ENCODE data around the gene SIRPD.
"Not testable (repeated sequence)": the region's sequence is repeated elsewhere in the genome, so short reads cannot be mapped to it uniquely, and the experiment has no call there.

Gene SIRPD

DNA sequence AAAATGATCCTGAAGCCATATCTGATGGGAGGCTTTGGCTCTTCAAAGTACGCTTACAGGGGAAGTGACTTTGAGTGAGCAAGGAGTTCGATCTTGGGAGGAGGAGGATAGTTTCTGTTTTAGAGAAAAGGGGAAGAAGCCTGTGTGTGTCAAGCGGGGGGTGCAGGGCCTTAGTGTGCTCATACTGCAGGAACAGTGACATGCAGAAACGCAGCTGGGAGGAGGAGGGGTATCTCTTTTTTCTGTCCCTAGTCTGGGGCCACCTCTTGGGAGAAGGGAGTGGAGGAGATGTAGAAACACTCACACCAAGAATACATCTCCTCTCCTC, 19.8 kb downstream of the SIRPD start:
- no peak for DNase-seq (ENCODE audit: low read depth, low spot score)

DNA sequence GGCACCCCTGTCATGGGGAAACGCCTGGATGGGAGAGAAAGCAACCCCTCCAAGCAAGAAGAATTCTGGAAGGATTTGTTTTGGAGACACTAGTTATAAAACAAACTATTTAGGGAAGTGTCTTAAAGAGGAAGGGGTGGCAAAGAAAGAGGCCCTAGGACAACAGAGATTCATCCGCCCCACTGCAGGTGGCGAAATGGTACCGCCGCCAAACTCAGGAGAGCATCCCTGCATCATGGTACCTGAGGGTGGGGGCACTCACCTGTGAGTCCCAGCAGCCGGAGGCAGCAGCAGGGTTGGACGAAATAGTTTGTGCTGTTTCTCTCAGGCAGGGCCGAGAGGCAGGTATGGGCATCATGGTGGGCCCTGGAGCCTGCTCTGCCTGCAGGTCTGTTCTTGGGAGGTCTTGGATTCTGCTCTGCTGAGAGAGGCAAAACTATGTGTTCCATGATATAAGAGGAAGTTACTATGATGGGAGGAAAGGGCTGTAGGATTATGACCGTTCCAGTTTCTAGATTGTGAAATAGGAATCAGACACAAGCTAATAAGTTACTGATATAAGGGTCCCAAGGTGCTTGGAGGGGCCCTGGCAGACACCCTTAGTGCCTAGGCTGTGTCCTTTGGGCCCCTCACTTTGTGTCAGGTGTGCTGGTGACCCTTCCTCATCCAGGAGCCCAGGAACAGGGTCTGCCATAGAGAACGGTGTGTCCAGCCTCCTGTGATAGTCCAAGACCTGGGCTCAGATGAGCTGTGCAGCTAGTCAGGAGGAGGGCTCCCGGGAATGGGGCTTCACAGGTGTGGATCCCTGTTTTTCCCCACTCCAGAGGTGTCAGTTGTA, 20.4 kb downstream of the SIRPD start:
- no peak for DNase-seq (ENCODE audit: low read depth, low spot score)

DNA sequence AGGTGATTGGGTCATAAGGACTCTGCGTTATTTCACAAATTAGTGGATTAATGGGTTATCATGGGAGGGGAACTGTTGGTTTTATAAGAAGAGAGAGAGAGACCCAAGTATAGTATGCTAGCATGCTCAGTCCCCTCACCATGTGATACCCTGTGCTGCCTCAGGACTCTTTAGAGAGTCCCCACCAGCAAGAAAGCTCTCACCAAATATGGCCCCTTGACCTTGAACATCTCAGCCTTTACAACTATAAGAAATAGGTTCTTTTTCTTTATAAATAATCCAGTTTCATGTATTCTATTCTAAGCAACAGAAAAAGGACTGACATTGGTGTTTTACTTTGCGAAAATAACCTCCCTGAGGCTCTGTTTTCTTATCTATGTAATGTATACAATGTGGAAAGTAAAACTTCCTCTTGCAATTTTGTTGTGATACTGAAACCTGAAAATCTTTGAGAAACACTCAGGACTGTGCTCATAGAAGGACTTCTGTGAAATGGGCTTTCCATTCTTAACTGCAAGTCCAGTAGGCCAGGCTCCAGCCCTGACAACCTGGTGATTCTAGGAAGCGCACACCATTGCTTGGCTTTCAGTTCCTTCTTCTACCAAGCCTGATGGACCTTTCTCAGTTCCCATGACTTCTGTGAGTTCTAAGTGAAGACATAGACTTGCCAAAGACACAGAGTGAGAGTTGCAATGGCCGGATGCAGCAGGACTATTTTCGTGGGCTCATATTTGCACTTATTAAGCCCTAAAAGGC, 21.9 kb downstream of the SIRPD start:
- no peak for DNase-seq (ENCODE audit: low read depth, low spot score)

DNA sequence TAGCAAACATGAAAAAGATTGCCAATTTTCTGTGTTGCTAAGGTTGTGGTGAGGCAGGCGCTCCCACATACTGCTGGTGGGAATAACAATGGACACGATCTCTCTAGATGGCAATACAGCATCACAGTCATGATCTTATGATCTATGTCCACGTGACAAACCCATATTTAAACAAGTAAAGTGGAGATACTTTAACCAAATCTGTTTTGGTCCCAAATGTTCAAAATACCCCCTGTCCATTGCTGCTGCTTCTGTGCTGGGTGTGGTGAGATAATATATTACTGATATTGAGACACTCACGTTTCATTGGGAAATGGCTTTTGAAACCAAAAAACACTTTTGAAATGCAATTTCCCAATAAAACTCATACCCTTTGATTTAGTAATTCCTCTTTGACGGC, 23.0 kb downstream of the SIRPD start:
- no peak for DNase-seq (ENCODE audit: low read depth, low spot score)

DNA sequence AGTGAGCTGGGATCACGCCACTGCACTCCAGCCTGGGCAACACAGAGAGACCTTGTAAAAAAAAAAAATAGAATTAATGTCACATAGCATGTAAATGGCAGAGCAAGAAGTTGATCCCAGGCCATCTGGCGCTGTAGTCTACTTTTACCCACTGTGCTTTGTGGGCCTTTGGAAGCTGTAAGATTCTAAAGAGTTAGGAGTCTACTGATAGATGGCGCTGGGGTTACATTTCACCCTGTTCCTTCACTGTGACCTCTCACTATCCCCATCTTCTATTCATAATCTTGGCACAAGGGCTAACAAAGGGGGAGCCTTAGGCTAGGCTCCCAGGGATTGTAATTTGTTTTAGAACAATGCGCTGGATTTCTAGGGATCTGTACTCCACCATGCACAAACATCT, 24.4 kb downstream of the SIRPD start:
- DNase-seq (ENCODE audit: low read depth, low spot score): no peak

DNA sequence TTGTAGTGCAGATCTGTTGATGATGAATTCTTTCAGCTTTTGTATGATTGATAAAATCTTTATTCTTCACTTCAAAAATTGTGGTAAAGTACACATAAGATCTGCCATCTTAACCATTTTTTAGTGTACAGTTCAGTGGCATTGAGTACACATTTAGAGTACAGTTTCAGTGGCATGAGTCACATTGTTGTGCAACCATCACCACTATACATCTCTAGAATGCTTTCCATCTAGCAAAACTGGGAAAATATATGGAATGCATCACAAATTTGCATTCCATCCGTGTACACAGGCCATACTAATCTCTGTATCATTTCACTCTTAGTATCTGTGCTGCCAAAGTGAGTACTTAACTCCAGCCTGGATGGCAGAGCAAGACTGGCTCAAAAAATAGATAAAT, 28.7 kb downstream of the SIRPD start:
- DNase-seq (ENCODE audit: low read depth, low spot score): no peak

DNA sequence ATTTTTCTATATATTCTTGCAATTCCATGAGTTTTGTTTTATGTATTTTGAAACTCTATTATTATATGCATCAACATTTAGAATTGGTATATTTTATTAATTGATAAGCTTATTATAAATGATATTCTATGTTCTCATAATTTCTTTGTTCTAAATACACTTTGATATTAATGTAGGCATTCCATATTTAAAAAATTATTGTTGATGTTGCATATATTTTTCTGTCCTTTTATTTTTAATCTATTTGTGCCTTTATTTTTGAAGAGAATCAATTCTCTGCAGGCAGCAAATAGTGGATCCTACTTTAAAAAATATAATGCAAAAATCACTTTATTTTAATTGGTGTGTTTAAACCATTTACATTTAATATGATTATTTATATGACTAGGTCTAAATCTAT, 29.6 kb downstream of the SIRPD start:
- DNase-seq (ENCODE audit: low read depth, low spot score): no peak

DNA sequence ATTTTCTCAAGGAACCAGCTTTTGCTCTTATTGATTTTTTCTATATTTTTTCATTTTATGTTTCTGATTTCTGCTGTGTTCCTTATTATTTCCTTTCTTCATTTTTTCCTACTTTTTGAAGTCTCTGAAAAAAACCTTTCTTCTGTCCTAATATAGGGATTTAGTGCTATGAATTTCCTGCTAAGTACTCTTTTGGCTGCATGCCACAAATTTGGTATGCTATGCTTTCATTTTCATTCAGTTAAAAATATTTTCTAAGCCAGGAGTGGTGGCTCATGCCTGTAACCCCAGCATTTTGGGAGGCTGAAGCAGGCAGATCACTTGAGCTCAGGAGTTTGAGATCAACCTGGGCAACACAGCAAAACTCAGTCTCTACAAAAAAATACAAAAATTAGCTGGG, 30.6 kb downstream of the SIRPD start:
- DNase-seq (ENCODE audit: low read depth, low spot score): no peak

DNA sequence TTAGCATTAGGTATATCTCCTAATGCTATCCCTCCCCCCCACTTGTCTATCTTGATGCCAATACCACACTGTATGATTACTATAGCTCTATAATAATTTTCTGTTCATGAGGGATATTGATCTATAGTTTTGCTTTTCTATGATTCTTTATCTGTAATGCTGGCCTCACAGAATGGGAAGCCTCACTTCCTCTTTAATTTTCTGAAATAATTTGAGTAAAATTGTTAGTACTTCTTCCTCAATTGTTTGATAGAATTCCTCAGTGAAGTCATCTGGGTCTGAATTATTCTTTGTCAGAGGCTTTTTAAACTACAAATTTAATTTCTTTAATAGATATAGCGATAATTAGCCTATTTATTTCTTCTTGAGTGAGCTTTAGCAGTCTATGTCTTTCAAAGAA, 31.2 kb downstream of the SIRPD start:
- no peak for DNase-seq (ENCODE audit: low read depth, low spot score)

DNA sequence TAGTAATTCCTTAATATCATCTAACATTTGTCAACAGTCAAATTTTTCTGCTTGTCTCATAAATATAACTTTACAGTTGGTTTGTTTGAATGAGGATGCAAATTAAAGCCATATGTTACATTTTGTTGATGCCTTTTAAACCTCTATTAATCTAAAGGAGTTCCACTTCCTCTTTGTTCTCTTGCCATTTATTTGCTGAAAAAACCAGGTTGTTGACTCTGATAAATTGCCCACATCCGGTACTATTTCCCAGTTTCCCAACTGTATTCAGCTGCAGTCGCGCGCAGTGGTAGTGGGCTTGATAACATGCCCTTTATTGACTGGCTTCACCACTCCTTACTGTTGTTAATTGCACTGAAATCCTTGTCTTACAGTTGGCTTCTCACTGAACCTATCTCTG, 33.5 kb downstream of the SIRPD start:
- no peak for DNase-seq (ENCODE audit: low read depth, low spot score)

DNA sequence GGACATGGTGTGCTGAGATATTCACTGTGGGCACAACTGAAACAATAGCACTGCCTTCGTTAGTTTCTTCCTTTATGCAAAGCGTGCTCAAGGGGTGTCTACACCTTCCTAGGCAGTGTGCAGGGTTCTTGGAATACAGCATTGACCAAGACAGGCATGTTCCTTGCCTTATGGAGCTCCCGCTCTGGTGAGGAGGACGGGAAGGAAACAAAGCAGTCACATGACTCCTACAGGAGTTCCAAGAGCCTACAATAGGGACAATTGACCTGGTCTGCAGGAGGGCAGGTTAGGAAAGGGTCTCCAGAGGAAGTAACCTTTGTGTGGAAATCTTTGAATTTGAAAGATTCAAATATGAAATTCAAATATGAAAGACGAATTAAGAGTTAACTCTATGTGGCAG, 40.5 kb downstream of the SIRPD start:
- DNase-seq (ENCODE audit: low read depth, low spot score): no peak

DNA sequence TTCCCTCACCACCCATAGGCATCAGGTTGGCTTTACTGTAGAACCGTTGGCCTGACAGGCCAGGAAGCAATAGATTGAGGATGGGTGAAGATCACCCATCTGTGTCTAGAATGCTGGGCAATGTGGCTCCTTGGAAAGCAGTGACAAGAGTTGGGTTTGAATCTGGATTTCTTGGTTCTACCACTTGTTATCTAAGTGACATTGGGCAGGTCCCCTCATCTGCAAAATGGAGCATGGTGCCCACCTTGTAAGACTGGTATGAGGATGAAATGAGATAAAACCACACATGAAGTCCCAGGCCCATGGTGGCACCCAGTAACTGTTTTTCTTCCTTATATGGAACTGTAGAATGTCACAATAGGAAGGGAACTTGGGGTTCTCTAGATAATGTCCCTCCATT, 43.7 kb downstream of the SIRPD start:
- no peak for DNase-seq (ENCODE audit: low read depth, low spot score)

DNA sequence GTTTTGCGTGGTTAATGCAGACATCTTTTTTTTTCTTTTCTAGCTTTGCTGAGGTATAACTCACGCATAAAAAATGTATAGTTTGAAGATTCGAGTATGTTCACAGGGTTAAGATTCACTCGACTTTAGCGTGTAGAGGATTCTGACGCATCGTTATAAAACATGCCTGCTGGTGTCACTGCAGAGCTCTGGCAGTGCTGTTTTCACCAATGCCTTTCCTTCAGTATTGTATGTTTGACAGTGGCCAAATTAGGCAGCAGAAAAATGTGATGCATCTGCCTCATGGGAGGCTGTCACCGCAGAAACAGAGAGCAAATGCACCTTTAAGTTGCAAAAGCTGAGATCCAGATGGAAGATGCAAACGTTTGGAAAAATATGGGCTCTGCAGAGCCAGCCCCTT, 48.3 kb downstream of the SIRPD start:
- DNase-seq (ENCODE audit: low read depth, low spot score): no peak

DNA sequence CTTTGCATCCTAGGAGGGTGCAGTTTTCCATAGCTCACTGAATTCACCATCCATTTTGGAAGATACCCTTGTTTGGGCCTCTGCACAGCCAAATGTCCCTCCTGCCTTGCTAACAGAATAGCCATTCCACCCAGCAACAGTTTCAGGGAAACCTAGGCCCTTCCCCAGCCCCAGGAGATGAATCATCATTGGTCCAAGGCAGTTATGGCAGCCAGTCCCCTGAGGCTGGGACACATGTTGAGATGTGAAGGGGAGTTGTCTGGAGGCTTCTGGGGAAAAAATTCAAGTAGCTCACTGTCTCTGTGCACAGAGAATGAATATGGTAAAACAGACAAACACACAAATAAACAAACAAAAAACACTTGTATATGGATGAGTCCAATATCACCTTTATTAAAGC, 48.9 kb downstream of the SIRPD start:
- DNase-seq (ENCODE audit: low read depth, low spot score): no peak

DNA sequence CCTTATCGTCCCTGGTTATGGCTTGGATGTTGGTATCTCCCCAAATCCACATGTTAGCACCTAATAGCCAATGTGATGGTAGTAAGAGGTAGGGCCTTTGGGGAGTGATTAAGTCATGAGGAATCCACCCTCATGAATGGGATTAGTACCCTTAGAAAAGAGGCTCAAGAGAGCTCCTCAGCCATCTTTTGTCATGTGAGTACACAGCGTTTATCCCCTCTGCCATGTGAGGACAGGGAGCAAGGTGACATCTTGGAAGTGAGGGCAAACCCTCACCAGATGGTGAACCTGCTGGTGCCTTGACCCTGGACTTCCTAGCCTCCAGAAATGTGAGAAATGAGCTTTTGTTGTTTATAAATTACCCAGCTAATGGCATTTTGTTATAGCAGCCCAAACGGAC, 50.2 kb downstream of the SIRPD start:
- no peak for DNase-seq (ENCODE audit: low read depth, low spot score)

DNA sequence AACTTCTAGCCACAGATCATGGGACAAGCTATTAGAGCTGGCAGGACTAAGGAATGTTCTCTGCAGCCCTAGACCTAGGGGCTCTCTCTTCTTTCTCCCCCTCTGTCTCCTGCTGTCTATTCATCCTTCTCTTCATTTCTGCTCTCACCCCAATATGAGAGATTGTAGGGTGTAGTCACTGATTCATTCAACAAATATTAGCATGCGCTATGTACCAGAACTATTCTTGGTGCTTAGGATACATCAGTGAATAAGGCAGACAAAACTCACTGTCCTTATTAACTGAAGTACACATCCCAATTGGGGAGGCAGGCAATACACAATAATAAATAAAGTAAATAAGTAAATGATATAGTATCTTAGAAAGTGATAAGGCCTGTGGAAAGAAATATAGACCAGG, 51.6 kb downstream of the SIRPD start:
- DNase-seq (ENCODE audit: low read depth, low spot score): no peak

DNA sequence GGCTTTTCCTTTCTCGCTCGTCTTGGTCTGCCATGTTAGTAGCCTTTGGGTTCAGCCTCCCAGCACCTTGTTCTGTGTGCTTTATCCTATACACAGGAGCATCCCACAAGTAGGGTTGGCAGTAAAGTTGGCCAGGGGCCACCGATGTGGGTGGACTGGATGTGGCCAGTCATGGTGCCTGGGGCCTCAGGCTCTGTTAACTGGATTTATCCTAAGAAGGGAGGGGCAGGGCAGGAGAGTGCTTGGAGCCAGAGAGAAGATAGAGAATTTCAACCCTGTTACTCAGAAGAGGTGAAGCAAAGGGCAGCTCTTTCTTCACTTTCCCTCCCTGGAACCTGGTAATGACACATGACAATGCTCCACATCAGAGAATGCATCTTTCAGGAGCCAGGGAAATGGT, 52.1 kb downstream of the SIRPD start:
- DNase-seq (ENCODE audit: low read depth, low spot score): no peak

DNA sequence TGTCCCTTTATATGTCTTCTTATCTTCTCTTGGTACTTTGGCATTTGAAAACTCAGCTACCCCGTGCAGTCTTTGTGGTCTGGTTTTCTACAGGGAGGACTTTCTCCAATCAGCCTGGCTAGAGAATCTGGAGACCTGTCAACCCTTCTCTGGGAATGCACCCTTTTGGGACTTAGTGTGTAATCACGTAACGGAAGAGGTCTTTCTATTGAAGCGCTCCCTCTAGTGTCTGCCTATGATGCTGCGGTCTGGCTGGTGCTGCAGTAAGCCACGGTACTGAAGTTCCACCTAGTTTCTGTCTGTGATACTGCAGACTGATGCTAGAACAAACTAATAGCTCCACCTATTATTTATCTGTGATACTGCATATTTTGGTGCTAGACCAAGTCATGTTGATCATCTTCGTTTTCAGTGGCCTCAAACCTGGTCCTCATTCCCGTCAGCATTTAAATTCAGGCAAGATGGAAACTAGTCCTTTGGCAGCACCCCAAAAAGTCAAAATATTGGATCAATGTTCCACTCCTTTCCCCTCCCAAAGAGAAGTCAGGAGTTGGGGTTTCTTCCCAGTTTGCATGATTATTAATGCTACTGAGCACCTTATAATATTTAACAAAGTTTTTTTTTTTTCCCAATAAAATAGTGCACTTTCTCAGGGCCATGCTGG, 53.8 kb downstream of the SIRPD start:
- peak; percentile 53 for DNase-seq (ENCODE audit: low read depth, low spot score)

DNA sequence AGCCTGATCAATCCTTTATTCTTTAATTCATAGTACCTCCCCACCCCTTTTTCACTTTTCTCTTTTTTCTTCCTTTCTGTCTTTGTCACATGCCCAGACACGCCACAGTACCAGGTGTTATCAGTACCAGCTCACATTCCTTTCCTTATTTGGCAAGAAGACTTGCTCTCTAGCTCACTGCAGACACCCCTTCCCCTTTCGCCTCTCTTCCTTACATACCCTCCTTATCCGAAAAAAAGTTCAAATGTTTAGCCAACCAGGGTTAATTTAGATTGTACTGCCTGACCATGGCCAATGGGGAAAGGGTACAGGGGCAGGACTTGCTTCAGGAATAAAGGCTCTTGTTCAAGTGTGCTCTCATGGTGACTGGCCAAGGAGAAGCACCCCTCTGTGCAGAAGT, 57.0 kb downstream of the SIRPD start:
- DNase-seq (ENCODE audit: low read depth, low spot score): no peak

DNA sequence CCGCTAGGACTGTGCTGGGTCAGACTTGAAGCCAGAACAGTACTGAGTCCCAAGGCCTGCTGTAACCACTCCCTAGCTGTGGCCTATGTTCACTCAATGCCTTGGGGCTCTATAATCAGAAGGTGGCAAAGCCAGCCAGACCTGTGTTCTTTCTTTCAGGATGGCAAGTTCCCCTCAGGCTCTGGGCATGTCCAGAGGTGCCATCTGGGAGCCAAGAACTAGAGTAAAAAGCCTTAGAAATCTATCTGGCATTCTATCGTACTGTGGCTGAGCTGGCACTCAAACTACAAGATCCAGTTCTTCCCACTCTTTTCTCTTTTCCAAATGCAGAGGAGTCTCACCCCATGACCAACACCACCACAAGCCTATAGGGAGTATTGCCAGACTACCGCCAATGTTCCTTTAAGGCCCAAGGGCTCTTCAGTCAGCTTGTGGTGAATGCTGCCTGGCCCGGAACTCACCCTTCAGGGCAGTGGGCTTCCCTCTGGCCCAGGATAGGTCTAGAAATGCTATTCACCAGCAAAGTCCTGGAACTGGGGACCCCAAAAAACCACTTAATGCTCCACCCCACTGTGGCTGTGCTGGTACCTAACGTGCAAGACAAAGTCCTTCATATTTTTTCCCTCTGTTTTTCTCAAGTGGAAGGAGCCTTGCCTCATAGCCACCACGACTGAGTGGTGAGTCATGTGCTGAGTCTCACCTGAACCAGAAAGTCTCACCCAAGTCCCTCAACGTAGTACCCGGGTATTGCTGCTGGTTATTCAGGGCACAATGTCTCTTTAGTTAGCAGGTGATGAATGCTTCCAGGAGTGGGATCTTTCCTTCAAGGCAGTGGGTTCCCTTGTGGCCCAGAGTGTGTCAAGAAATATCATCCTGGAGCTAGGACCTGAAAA, 57.7 kb downstream of the SIRPD start:
- no peak for DNase-seq (ENCODE audit: low read depth, low spot score)

DNA sequence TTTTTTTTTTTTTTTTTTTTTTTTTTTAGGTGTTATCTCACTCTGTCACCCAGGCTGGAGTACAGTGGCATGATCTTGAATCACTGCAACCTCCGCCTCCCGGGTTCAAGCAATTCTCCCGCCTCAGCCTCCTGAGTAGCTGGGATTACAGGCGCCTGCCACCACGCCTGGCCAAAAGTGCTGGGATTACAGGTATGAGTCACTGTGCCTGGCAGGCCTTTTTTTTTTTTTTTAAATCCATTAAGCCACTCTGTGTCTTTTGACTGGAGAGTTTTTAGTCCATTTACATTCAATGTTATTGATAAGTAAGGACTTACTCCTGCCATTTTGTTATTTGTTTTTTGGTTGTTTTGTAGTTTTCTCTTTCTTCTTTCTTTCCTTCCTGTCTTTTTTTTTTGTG, 60.1 kb downstream of the SIRPD start:
- not testable (repeated sequence) for DNase-seq (ENCODE audit: low read depth, low spot score)

DNA sequence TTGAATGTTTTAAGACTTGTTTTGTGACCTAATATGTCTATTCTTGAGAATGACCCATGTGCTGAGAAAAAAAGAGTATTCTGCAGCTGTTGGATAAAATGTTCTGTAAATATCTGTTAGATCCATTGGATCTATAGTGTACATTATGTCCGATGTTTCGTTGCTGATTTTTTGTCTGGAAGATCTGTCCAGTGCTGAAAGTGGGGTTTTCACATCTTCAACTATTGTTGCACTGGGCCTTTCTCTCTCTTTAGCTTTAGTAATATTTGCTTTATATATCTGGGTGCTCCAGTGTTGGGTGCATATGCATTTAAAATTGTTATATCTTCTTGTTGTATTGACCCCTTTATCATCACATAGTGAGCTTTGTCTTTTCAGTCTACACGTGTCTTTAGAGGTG, 60.6 kb downstream of the SIRPD start:
- DNase-seq (ENCODE audit: low read depth, low spot score): no peak

Data from activated CD4-positive, CD25-positive, alpha-beta regulatory T cell treated with anti-CD3 and anti-CD28 coated beads, Interleukin-2, amount 50 U/mL, for 16 hours (primary cell).